ENCODE measurements around the gene TMEM74B.

Gene TMEM74B

DNA sequence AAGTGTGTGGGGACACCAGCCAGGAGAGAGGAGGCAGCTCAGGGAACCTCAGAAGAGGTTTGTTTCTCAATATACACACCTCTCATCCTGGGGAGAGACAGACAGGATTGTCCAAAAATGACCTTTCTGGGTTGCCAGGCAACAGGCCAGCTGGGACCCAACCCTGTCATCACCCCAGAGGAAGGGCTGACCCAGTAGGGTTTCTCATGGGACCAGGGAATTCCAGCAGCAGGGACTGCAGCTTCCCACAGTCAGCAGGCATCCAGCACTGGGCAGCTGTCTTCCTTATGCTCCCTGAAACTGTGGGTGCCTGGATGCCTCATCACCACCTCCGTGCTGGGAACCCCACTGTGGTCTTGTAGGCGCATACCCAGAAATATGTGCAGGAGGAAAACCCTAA, 19.8 kb upstream of the TMEM74B start:
- no peaks in the 10 kb centered on the region for H3K27me3 ChIP-seq (ENCODE audit: control insufficient read depth in 1 of 2, insufficient read depth in 2 of 2, low read length in 2 of 2)
- H3K9me3 ChIP-seq (ENCODE audit: control insufficient read depth in 1 of 2, low read length in 2 of 2) = no peaks in the 10 kb centered on the region
- H3K36me3 ChIP-seq (ENCODE audit: control insufficient read depth in 1 of 2, insufficient read depth in 2 of 2, low read length in 2 of 2) = no peaks in the 10 kb centered on the region
- no peak overlapping the region for H3K4me3 ChIP-seq (ENCODE audit: low read depth in 1 of 2, low read length in 2 of 2)
- no peak overlapping the region for H3K9ac ChIP-seq (ENCODE audit: low read depth in 1 of 2, low read length in 2 of 2)
- peaks cover 15 to 22% of the 10 kb centered on the region in 2 donors for H3K4me1 ChIP-seq (ENCODE audit: control insufficient read depth in 1 of 2, insufficient read depth in 2 of 2, low read length in 2 of 2)
- H3K27ac ChIP-seq (ENCODE audit: low read depth, low read length) = no peak overlapping the region

DNA sequence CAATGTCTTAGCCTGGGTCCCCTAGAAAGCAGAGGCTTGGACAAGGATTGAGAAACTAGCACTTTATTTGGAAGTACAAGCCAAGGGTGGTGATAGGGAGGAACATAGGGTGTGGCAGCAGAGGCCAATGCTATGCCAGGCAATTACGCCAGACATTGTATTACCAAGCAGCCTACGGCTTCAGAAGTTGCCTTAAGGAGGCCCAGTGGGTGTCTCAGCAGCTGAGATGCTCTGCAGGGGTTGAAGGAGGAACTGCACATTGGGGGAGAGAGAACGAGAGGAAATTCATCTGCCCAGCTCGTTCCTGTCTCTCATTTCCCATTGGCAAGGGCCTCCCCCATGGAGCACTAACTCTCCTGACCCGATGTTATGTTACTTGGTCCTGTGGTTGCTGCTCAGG, 19.3 kb upstream of the TMEM74B start:
- no peaks in the 10 kb centered on the region for H3K27me3 ChIP-seq (ENCODE audit: control insufficient read depth in 1 of 2, insufficient read depth in 2 of 2, low read length in 2 of 2)
- H3K9ac ChIP-seq (ENCODE audit: low read depth in 1 of 2, low read length in 2 of 2) = no peak overlapping the region
- no peak overlapping the region for H3K27ac ChIP-seq (ENCODE audit: low read depth, low read length)
- H3K4me1 ChIP-seq (ENCODE audit: control insufficient read depth in 1 of 2, insufficient read depth in 2 of 2, low read length in 2 of 2) = peaks cover 15 to 22% of the 10 kb centered on the region in 2 donors
- no peaks in the 10 kb centered on the region for H3K9me3 ChIP-seq (ENCODE audit: control insufficient read depth in 1 of 2, low read length in 2 of 2)
- no peak overlapping the region for H3K4me3 ChIP-seq (ENCODE audit: low read depth in 1 of 2, low read length in 2 of 2)
- no peaks in the 10 kb centered on the region for H3K36me3 ChIP-seq (ENCODE audit: control insufficient read depth in 1 of 2, insufficient read depth in 2 of 2, low read length in 2 of 2)

DNA sequence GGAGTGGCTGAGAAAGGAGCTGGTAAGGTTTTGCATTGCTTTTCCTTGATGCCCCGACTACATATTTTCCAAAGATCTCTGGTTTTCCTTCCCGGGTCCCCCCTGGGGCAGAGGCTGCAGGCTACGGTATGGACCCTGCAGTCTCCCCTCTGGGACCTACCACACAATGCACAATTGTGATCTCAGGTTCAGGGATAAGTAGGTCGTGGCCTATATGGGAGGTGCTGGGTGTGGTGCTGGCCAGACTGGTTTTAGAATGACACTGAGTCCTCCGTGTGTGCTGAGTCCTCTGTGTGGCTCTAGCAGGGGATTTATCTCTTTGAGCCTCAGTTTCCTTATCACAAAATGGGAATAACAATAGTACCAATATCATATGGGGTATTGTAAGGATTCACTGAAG, 18.8 kb upstream of the TMEM74B start:
- no peaks in the 10 kb centered on the region for H3K27me3 ChIP-seq (ENCODE audit: control insufficient read depth in 1 of 2, insufficient read depth in 2 of 2, low read length in 2 of 2)
- H3K9ac ChIP-seq (ENCODE audit: low read depth in 1 of 2, low read length in 2 of 2) = no peak overlapping the region
- no peak overlapping the region for H3K27ac ChIP-seq (ENCODE audit: low read depth, low read length)
- no peak overlapping the region for H3K4me3 ChIP-seq (ENCODE audit: low read depth in 1 of 2, low read length in 2 of 2)
- H3K36me3 ChIP-seq (ENCODE audit: control insufficient read depth in 1 of 2, insufficient read depth in 2 of 2, low read length in 2 of 2) = no peaks in the 10 kb centered on the region
- no peaks in the 10 kb centered on the region for H3K9me3 ChIP-seq (ENCODE audit: control insufficient read depth in 1 of 2, low read length in 2 of 2)
- H3K4me1 ChIP-seq (ENCODE audit: control insufficient read depth in 1 of 2, insufficient read depth in 2 of 2, low read length in 2 of 2) = peaks cover 15 to 22% of the 10 kb centered on the region in 2 donors

DNA sequence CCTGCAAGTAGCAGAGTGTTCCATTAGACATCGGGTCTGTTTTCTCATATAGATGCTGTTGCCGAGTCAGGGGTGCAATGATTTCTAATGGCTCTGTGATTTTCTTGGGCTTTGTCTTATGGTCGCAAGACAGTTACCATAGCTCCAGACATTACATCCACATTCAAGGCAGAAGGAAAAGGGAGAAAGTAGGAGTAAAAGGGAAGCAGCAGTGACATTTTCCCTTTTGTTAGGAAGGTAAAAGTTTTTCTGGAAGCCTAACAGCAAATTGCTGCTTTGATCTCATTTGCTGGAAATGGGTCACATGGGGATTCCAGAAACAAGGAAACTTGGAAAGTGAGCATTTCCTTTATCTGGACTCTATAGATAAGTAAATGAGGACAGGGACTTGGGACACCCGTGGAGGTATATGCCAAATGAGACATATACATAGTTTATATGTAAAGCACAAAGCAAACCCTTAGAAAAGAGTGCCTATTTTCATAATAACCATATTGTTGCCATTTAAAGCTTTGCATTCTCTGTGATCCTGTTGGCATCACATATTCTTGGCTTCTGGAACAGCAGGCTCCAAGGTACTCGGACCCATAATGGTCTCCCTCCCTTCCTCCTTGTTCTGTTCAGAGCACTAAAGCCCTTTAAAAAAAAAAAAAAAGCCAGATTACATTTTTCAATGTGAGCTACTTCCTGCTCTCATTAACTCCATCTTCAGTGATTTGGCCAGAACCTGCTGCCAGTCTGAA, 18.2 kb upstream of the TMEM74B start, which contains the start of gene C20orf202:
C20orf202 (plus strand) TSS at position 693 of the 743 bp plus-strand sequence. CDS start 132 bp downstream, outside the sequence.
- H3K9me3 ChIP-seq (ENCODE audit: control insufficient read depth in 1 of 2, low read length in 2 of 2) = no peaks in the 10 kb centered on the region
- no peaks in the 10 kb centered on the region for H3K27me3 ChIP-seq (ENCODE audit: control insufficient read depth in 1 of 2, insufficient read depth in 2 of 2, low read length in 2 of 2)
- H3K36me3 ChIP-seq (ENCODE audit: control insufficient read depth in 1 of 2, insufficient read depth in 2 of 2, low read length in 2 of 2) = no peaks in the 10 kb centered on the region
- no peak within 1 kb of the TSS for H3K9ac ChIP-seq (ENCODE audit: low read depth in 1 of 2, low read length in 2 of 2)
- H3K4me3 ChIP-seq (ENCODE audit: low read depth in 1 of 2, low read length in 2 of 2) = no peak within 1 kb of the TSS
- H3K27ac ChIP-seq (ENCODE audit: low read depth, low read length) = no peak within 1 kb of the TSS
- peaks cover 15 to 22% of the 10 kb centered on the region in 2 donors for H3K4me1 ChIP-seq (ENCODE audit: control insufficient read depth in 1 of 2, insufficient read depth in 2 of 2, low read length in 2 of 2)

DNA sequence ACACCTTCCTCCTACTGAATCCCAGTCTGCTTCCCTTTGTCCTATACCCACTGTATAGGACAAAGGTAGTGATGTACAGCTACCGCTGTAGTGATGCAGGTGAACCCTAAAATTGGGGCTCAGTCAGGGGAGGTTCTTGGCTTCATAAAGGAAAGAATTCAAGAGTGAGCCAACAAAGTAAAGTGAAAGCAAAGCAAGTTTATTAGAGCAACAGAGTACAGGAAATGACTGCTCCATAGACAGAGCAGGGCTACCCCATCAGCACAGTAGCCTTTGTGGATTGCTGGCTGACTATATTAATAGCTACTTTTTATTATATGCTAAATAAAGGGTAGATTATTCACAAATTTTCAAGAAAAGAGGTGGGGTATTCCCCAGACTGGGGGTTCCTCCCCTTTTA, 15.2 kb upstream of the TMEM74B start:
- Histone ChIP-seq H3K4me1 (ENCODE audit: control insufficient read depth in 1 of 2, insufficient read depth in 2 of 2, low read length in 2 of 2) (peaks cover 20 to 26% of the 10 kb centered on the region in 2 donors), H3K27ac (ENCODE audit: low read depth, low read length) (no peak overlapping the region), H3K9ac (ENCODE audit: low read depth in 1 of 2, low read length in 2 of 2) (no peak overlapping the region), H3K4me3 (ENCODE audit: low read depth in 1 of 2, low read length in 2 of 2) (no peak overlapping the region), H3K9me3 (ENCODE audit: control insufficient read depth in 1 of 2, low read length in 2 of 2) (peaks cover 0 to 2% of the 10 kb centered on the region in 2 donors), H3K27me3 (ENCODE audit: control insufficient read depth in 1 of 2, insufficient read depth in 2 of 2, low read length in 2 of 2) (no peaks in the 10 kb centered on the region), H3K36me3 (ENCODE audit: control insufficient read depth in 1 of 2, insufficient read depth in 2 of 2, low read length in 2 of 2) (no peaks in the 10 kb centered on the region)

DNA sequence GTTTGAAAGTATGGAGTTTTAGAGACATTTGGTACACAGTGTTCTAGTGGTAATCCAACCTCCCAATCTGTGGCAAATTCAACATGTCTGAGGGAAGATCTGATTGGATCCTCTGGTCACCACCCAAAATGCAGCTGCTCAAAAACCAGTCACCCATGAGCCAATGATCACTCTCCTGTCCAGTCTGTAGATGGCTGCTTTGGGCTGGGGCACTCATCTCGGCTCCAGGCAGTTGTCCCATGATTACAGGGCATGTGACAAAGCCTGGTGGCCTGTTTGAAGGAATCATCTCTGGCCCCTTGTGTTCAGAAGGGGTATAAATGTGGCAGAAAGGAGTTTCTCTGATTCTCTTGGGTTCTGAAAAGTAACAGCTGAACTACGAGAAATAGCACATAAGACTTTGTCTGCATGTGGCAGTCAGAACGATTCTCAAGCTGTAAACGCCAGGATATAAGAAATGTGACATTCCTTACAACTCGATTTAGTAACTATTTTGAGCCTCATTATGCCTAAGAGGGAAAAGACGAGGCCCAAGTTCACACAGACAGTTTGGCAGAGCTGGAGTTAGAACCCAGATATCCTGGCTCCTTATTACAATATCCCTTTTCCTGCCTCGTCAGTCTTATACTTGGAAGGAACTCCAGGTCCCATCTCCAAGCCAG, 14.6 kb upstream of the TMEM74B start:
- no peaks in the 10 kb centered on the region for H3K36me3 ChIP-seq (ENCODE audit: control insufficient read depth in 1 of 2, insufficient read depth in 2 of 2, low read length in 2 of 2)
- no peak overlapping the region for H3K4me3 ChIP-seq (ENCODE audit: low read depth in 1 of 2, low read length in 2 of 2)
- peaks cover 0 to 2% of the 10 kb centered on the region in 2 donors for H3K9me3 ChIP-seq (ENCODE audit: control insufficient read depth in 1 of 2, low read length in 2 of 2)
- no peaks in the 10 kb centered on the region for H3K27me3 ChIP-seq (ENCODE audit: control insufficient read depth in 1 of 2, insufficient read depth in 2 of 2, low read length in 2 of 2)
- no peak overlapping the region for H3K9ac ChIP-seq (ENCODE audit: low read depth in 1 of 2, low read length in 2 of 2)
- H3K27ac ChIP-seq (ENCODE audit: low read depth, low read length) = no peak overlapping the region
- H3K4me1 ChIP-seq (ENCODE audit: control insufficient read depth in 1 of 2, insufficient read depth in 2 of 2, low read length in 2 of 2) = peaks cover 21 to 23% of the 10 kb centered on the region in 2 donors

DNA sequence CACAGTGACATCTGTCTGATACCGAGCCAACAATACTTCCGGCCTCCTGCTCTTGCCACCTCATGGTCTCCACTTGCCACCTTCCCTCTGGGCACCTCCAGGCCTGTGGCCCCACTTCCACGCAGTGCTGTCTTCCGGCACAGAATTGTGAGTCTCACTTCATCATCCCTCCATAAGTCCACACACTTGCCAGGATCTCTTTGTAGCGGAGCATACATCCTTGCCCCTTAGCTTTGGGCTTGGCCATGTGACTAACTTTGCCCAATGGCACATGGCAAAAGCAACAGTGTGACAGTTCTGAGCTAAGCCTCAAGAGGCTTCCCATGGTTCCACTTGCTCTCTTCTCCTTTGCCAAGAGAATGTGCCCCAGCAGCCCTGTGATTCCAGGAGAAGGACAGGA, 14.0 kb upstream of the TMEM74B start:
- H3K9ac ChIP-seq (ENCODE audit: low read depth in 1 of 2, low read length in 2 of 2) = no peak overlapping the region
- no peak overlapping the region for H3K27ac ChIP-seq (ENCODE audit: low read depth, low read length)
- peaks cover 16 to 17% of the 10 kb centered on the region in 2 donors for H3K4me1 ChIP-seq (ENCODE audit: control insufficient read depth in 1 of 2, insufficient read depth in 2 of 2, low read length in 2 of 2)
- no peak overlapping the region for H3K4me3 ChIP-seq (ENCODE audit: low read depth in 1 of 2, low read length in 2 of 2)
- H3K9me3 ChIP-seq (ENCODE audit: control insufficient read depth in 1 of 2, low read length in 2 of 2) = peaks cover 0 to 2% of the 10 kb centered on the region in 2 donors
- no peaks in the 10 kb centered on the region for H3K27me3 ChIP-seq (ENCODE audit: control insufficient read depth in 1 of 2, insufficient read depth in 2 of 2, low read length in 2 of 2)
- no peaks in the 10 kb centered on the region for H3K36me3 ChIP-seq (ENCODE audit: control insufficient read depth in 1 of 2, insufficient read depth in 2 of 2, low read length in 2 of 2)

DNA sequence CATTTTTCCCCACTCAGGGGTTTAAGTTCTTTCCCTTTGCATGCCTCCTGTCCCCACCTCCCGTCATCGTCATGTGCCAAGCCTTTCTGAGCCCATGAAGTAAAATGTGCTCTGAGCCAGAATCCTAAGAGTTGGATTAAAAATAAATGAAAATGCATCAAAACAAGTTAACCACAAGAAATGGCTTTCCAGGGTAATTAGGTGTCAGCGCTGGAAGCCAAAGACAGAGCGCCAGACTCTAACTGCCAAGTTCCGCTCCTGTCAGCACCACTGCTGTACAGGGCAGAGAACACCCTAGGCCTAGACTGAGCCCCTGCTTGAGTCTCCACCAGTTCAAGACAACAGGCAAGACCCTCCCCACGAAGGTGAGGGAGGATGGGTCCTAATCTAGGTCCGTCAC, 13.0 kb upstream of the TMEM74B start:
- Histone ChIP-seq H3K4me3 (ENCODE audit: low read depth in 1 of 2, low read length in 2 of 2) (no peak overlapping the region), H3K36me3 (ENCODE audit: control insufficient read depth in 1 of 2, insufficient read depth in 2 of 2, low read length in 2 of 2) (no peaks in the 10 kb centered on the region), H3K27ac (ENCODE audit: low read depth, low read length) (no peak overlapping the region), H3K4me1 (ENCODE audit: control insufficient read depth in 1 of 2, insufficient read depth in 2 of 2, low read length in 2 of 2) (peaks cover 8% of the 10 kb centered on the region in 2 donors), H3K9me3 (ENCODE audit: control insufficient read depth in 1 of 2, low read length in 2 of 2) (peaks cover 0 to 2% of the 10 kb centered on the region in 2 donors), H3K9ac (ENCODE audit: low read depth in 1 of 2, low read length in 2 of 2) (no peak overlapping the region), H3K27me3 (ENCODE audit: control insufficient read depth in 1 of 2, insufficient read depth in 2 of 2, low read length in 2 of 2) (no peaks in the 10 kb centered on the region)

DNA sequence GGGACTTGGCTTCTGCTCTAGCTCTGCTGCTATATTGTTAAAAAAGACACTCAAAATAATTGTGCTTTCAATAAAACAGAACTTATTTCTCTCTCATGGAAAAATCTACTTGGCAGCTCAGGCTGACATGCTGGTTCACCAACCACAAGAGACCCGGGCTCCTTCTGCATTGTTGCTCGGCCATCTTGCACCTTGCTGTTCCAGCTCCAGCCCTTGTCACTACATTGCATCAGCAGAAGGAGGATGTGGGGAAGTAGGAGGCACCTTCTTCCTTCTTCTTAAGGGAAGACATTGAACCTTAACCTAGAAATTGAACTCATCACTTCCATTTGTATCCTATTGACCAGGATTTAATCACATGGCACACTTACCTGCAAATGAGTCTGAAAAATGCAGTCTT, 11.9 kb upstream of the TMEM74B start:
- Histone ChIP-seq H3K4me3 (ENCODE audit: low read depth in 1 of 2, low read length in 2 of 2) (no peak overlapping the region), H3K4me1 (ENCODE audit: control insufficient read depth in 1 of 2, insufficient read depth in 2 of 2, low read length in 2 of 2) (peaks cover 5 to 7% of the 10 kb centered on the region in 2 donors), H3K36me3 (ENCODE audit: control insufficient read depth in 1 of 2, insufficient read depth in 2 of 2, low read length in 2 of 2) (no peaks in the 10 kb centered on the region), H3K9me3 (ENCODE audit: control insufficient read depth in 1 of 2, low read length in 2 of 2) (peaks cover 0 to 2% of the 10 kb centered on the region in 2 donors), H3K27me3 (ENCODE audit: control insufficient read depth in 1 of 2, insufficient read depth in 2 of 2, low read length in 2 of 2) (no peaks in the 10 kb centered on the region), H3K9ac (ENCODE audit: low read depth in 1 of 2, low read length in 2 of 2) (no peak overlapping the region), H3K27ac (ENCODE audit: low read depth, low read length) (no peak overlapping the region)

DNA sequence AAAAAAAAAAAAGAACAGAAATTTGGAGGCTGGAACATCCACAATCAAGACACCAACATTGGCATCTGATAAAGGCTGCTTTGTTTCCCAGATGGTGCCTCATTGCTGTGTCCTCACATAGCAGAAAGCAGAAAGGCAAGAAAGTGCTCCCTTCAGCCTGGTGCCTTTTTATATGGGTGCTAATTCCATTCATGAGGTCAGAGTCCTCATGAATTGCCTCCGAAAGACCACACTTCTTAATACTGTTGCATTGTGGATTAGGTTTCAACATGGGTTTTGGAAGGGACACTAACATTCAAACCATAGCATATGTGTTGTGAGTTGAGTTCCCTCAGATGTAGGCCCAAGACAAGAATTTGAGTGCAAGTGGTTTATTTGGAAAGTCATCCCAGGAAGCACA, 10.4 kb upstream of the TMEM74B start:
- no peaks in the 10 kb centered on the region for H3K36me3 ChIP-seq (ENCODE audit: control insufficient read depth in 1 of 2, insufficient read depth in 2 of 2, low read length in 2 of 2)
- no peak overlapping the region for H3K27ac ChIP-seq (ENCODE audit: low read depth, low read length)
- no peaks in the 10 kb centered on the region for H3K27me3 ChIP-seq (ENCODE audit: control insufficient read depth in 1 of 2, insufficient read depth in 2 of 2, low read length in 2 of 2)
- H3K9ac ChIP-seq (ENCODE audit: low read depth in 1 of 2, low read length in 2 of 2) = no peak overlapping the region
- H3K9me3 ChIP-seq (ENCODE audit: control insufficient read depth in 1 of 2, low read length in 2 of 2) = peaks cover 0 to 2% of the 10 kb centered on the region in 2 donors
- H3K4me3 ChIP-seq (ENCODE audit: low read depth in 1 of 2, low read length in 2 of 2) = no peak overlapping the region
- H3K4me1 ChIP-seq (ENCODE audit: control insufficient read depth in 1 of 2, insufficient read depth in 2 of 2, low read length in 2 of 2) = peaks cover 5 to 7% of the 10 kb centered on the region in 2 donors

Data from duodenal mucosa (tissue), 2 donors.